GM12878 (cell line): Measurements from ENCODE around the gene RIN2. TPM values are rescaled to one million over a fixed set of nuclear protein-coding genes. Genes with fewer than 3 reads are reported as not detected.

Experiments used
- ATAC-seq: fragments of 200-7000 bp; cut with Tn5 transposase; 3 replicates; pipeline ENCODE4 v1.9.1; 2020; ENCODE audit warnings: mild to moderate bottlenecking, moderate library complexity
- BruUV-seq: library from RNA; stranded (reverse); fragments of 400-500 nt; replicated peaks from 2 replicates; lab custom pipeline; 2021; lab: Mats Ljungman, UMichigan
- CTCF ChIA-PET: fragments of 300-600 bp; sonication (Branson Sonifier 250); formaldehyde crosslinking; extraction: SDS; loops from one replicate; lab custom pipeline; 2021; ENCODE audit warnings: inconsistent platforms; lab: Yijun Ruan, JAX
- POLR2A ChIA-PET: fragments of 350-600 bp; formaldehyde crosslinking; extraction: SDS; loops from one replicate; lab custom pipeline; 2021; ENCODE audit warnings: inconsistent platforms; lab: Charles Lee
- RAD21 ChIA-PET: fragments of 300-600 bp; sonication (Branson Sonifier 250); formaldehyde crosslinking; loops from one replicate; lab custom pipeline; 2023; ENCODE audit warnings: antibody characterized with exemption; ENCODE audit not compliant: unreplicated experiment; lab: Charles Lee
- SMC1A ChIA-PET: fragments of 300-600 bp; sonication (Branson Sonifier 250); formaldehyde crosslinking; loops from one replicate; lab custom pipeline; 2023; ENCODE audit not compliant: unreplicated experiment, uncharacterized antibody; lab: Charles Lee
- DNase-seq: peaks from one replicate; pipeline ENCODE4 v3.0.0-alpha.2; 2011; ENCODE audit warnings: low read depth, low spot score
- FAIRE-seq: peaks from 3 replicates; lab custom pipeline; 2011; peaks lifted over from hg19 to GRCh38; lab: Jason Lieb, UNC
- H2AFZ ChIP-seq: 2 replicates; pipeline ENCODE4 v1.6.0; 2011; ENCODE audit warnings: low read depth, low read length, control low read depth; ENCODE audit not compliant: control insufficient read depth
- H3K27ac ChIP-seq: 2 replicates; pipeline ENCODE4 v1.5.1; 2011; ENCODE audit warnings: control low read depth; ENCODE audit not compliant: control insufficient read depth, insufficient read depth
- H3K27me3 ChIP-seq, 2 experiments: replicated peaks in 1 of 2; 2 replicates each; pipeline versions ENCODE4 v1.6.0 to v1.6.1; 2011; ENCODE audit warnings: low read length in 1 of 2; ENCODE audit not compliant: control insufficient read depth in 2 of 2, insufficient read depth in 2 of 2
- H3K36me3 ChIP-seq, 2 experiments: 2 replicates each; pipeline ENCODE4 v1.5.1; 2011; ENCODE audit warnings: low read length in 1 of 2; ENCODE audit not compliant: control insufficient read depth in 2 of 2, insufficient read depth in 2 of 2
- H3K4me1 ChIP-seq: 2 replicates; pipeline ENCODE4 v1.6.1; 2011; ENCODE audit warnings: mild to moderate bottlenecking, low read length, moderate library complexity, mixed read lengths; ENCODE audit not compliant: control insufficient read depth, insufficient read depth
- H3K4me2 ChIP-seq: 2 replicates; pipeline ENCODE4 v1.6.0; 2011; ENCODE audit warnings: control low read depth; ENCODE audit not compliant: control insufficient read depth, insufficient read depth
- H3K4me3 ChIP-seq: fragments of 200-600 bp; sonication (generic); 2 replicates; pipeline ENCODE4 v1.5.1; 2016
- H3K79me2 ChIP-seq: 2 replicates; pipeline ENCODE4 v1.6.0; 2011; ENCODE audit warnings: low read length; ENCODE audit not compliant: control insufficient read depth, insufficient read depth
- H3K9ac ChIP-seq: 2 replicates; pipeline ENCODE4 v1.8.0; 2011; ENCODE audit warnings: low read length, control low read depth, mixed read lengths; ENCODE audit not compliant: control insufficient read depth, insufficient read depth
- H3K9me3 ChIP-seq: replicated peaks from 3 replicates; pipeline ENCODE4 v1.5.1; 2011; ENCODE audit warnings: mild to moderate bottlenecking, low read length; ENCODE audit not compliant: control insufficient read depth, insufficient read depth
- H4K20me1 ChIP-seq: 2 replicates; pipeline ENCODE4 v1.6.0; 2011; ENCODE audit not compliant: control insufficient read depth, insufficient read depth
- ASH2L ChIP-seq: fragments of 300-600, 200-600 bp; sonication (generic); IDR thresholded peaks from 2 replicates; pipeline ENCODE4 v1.6.1; 2017; ENCODE audit warnings: low read depth, mild to moderate bottlenecking, borderline replicate concordance
- CBX5 ChIP-seq: sonication (generic); IDR thresholded peaks from 2 replicates; pipeline ENCODE4 v1.6.1; 2016; ENCODE audit warnings: low read depth, moderate library complexity, mild to moderate bottlenecking, inconsistent platforms
- CEBPB ChIP-seq, 2 experiments: fragments of 150-350 bp in 1 of 2; IDR thresholded peaks; 2 replicates each; pipeline ENCODE4 v1.6.1; 2012 to 2014; ENCODE audit warnings: low read depth in 2 of 2, low read length in 2 of 2, borderline replicate concordance in 1 of 2, inconsistent platforms in 1 of 2
- CHD4 ChIP-seq: fragments of 200-600 bp; sonication (generic); IDR thresholded peaks from 2 replicates; pipeline ENCODE4 v1.6.1; 2016; ENCODE audit warnings: mild to moderate bottlenecking
- DPF2 ChIP-seq: fragments of 450-650 bp; IDR thresholded peaks from 2 replicates; pipeline ENCODE4 v1.6.1; 2017; ENCODE audit warnings: mild to moderate bottlenecking
- EZH2 ChIP-seq: IDR thresholded peaks from 2 replicates; pipeline ENCODE4 v1.6.1; 2012; ENCODE audit warnings: low read depth, mild to moderate bottlenecking, control low read depth, inconsistent platforms, low read length, borderline replicate concordance; ENCODE audit not compliant: control insufficient read depth
- GABPA ChIP-seq: IDR thresholded peaks from 2 replicates; pipeline ENCODE4 v1.6.1; 2014; ENCODE audit warnings: antibody characterized with exemption, low read depth, mild to moderate bottlenecking, inconsistent platforms
- IKZF2 ChIP-seq, 2 experiments: fragments of 450-650 bp; IDR thresholded peaks; 2 replicates each; pipeline ENCODE4 v1.6.1; 2017; ENCODE audit warnings: mild to moderate bottlenecking in 2 of 2, moderate library complexity in 2 of 2
- NFIC ChIP-seq: IDR thresholded peaks from 2 replicates; pipeline ENCODE4 v1.6.1; 2012; ENCODE audit warnings: low read depth, mild to moderate bottlenecking, inconsistent platforms, low read length, moderate library complexity
- POLR2AphosphoS5 ChIP-seq: IDR thresholded peaks from 2 replicates; pipeline ENCODE4 v1.6.1; 2011; ENCODE audit warnings: mild to moderate bottlenecking, low read length, inconsistent platforms
- SMC3 ChIP-seq: IDR thresholded peaks from 2 replicates; pipeline ENCODE4 v1.6.1; 2011; ENCODE audit warnings: low read length, improper control_type of control experiment, borderline replicate concordance
- TCF7 ChIP-seq: IDR thresholded peaks from 2 replicates; pipeline ENCODE4 v1.6.1; 2014; ENCODE audit warnings: antibody characterized with exemption, borderline replicate concordance
- YBX1 ChIP-seq: fragments of 450-650 bp; IDR thresholded peaks from 2 replicates; pipeline ENCODE4 v1.6.1; 2016; ENCODE audit warnings: antibody characterized with exemption
- WGBS: methylation state at CpG from one replicate; pipeline ENCODE4 v1.1.6; 2016; ENCODE audit warnings: low lambda C conversion rate; ENCODE audit not compliant: insufficient replicate concordance, insufficient coverage; ENCODE audit errors: missing lambda C conversion rate; 5-methylcytosine and 5-hydroxymethylcytosine counted together
- in situ Hi-C: fragments of 300-500 bp; cut with MboI; formaldehyde crosslinking; loops from 9 replicates; pipeline ENCODE4 v1.14.3; 2018; ENCODE audit warnings: mixed read lengths
- intact Hi-C: fragments of 100-400 bp; cut with micrococcal nuclease; formaldehyde crosslinking; loops from one replicate; pipeline ENCODE4 v1.14.2; 2022; ENCODE audit not compliant: unreplicated experiment
- polyA plus RNA-seq, 11 experiments: library from polyadenylated mRNA; depleted of rRNA in 4 of 11; unstranded in 6 of 11; stranded (reverse) in 5 of 11; fragments of >200 nt; fragmentation: Nextera tagmentation in 4 of 11; fragmentation: Illumina TruSeq in 1 of 11; extraction: Ambion mirVana in 4 of 11; extraction: Trizol in 1 of 11; gene quantifications; 1 replicate in 1 of 11; 2 replicates in 10 of 11; pipeline versions ENCODE4 v1.2.1 to v1.2.3, GENCODE V29; 2011 to 2016; ENCODE audit warnings: inconsistent platforms in 2 of 11, missing spikeins in 2 of 11, low read depth in 1 of 11
- total RNA-seq, 4 experiments: library from RNA; depleted of rRNA in 3 of 4; stranded (reverse); fragments of >200 nt in 3 of 4; fragmentation: Illumina TruSeq in 1 of 4; extraction: Trizol in 1 of 4; gene quantifications; 2 replicates each; pipeline versions ENCODE4 v1.2.1 to v1.2.3, GENCODE V29; 2013 to 2021
- TF ChIP-seq, protein P1 (sequence below): fragments of 450-650 bp; IDR thresholded peaks from 2 replicates; pipeline ENCODE4 v1.6.1; 2018; ENCODE audit warnings: borderline replicate concordance, mild to moderate bottlenecking; ENCODE audit not compliant: partially characterized antibody
- TF ChIP-seq, protein P2 (sequence below): IDR thresholded peaks from 2 replicates; pipeline ENCODE4 v1.6.1; 2012; ENCODE audit warnings: mild to moderate bottlenecking, low read depth, low read length

The RIN2 gene
- total and polyA plus RNA-seq, 10 of the 15 experiments (the other 5 are each of a cell fraction or from before 2014, with no cell fraction given) = 0.68 to 8.5 (median 4.5) TPM

DNA sequence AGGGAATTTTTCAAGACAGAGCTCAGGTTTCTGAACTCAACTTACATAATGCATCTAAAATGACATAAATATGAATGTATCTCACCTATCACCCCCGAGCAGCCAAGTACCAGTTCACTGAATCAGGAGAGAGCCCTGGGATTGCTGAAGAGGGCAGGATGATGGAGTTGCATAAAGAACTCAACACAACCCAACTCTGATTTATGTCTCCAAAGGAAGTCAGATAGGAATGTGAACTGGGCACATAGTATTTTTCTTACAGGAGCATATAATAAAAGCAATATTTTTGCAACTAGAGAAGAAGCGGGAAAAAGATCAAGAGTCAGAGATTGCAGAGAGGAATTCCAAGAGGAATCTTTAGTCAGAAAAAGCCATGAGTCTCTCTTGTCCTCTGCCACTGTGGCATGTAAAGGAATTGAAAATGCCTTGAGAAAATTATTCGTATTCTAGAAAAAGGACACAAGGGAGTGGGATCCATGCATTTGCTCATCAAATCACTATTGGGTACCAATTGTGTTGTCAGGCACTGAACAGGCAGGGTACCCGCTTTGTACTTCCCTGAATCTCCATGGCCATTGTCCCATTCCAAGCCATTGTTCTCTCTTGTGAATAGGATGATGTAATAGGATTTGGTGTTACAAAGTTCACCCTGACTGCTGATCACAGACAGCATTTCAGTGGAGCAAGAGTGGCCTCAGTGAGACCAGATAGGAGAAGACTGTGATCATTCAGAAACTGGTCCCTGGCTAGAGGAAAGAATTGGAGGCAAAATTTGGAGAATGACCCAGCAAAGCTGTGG, 16.3 kb downstream of the RIN2 start (continued):
- TF ChIP-seq EZH2 (no peak), ASH2L (no peak)

DNA sequence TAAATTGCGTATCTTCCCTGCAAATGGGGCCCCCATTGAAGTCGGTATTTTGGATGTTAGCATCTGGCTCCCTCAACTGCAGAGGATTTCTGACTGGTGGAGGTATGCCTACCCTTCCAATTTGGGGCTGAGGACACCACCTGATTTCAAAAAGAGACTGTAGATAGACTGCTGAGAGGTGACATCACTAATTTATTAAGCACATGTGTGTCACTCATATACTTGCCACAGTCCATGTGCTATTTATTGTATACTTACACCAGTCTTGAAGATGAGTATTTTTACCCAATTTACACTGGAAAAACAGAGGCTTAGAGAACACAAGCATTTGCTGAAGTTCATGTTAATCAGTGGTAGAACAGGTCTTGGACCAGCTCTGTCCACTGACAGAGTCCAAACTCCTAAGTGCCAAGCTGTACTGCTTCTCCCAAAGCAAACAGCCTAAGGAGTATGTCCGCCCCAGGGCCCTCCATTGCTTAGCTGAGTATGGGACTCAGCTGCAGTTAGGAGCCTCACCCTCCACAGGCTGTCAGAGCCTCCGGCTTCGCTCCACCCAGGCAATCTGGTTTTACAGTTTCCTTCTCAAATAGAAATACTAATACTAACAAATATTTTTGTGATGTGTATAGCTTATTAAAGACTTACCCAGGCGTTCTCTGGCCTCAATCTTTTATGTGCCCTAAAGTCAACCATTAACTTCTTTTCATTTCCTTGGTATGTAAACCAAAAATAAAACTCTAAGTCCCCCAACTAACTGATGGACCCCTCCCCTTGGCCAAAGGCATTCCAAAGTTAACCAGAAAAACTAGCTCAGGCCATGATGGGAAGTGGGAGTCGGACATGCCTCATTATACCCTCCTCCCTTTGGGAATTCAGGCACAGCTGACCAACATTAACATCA, 17.5 kb downstream of the RIN2 start:
- TF ChIP-seq DPF2 (no peak), CHD4 (no peak), IKZF2 (IDR thresholded peaks at IDR 0.05) (no peak), YBX1 (no peak), TCF7 (no peak), SMC3 (no peak), CBX5 (no peak), POLR2AphosphoS5 (no peak), NFIC (no peak), CEBPB (IDR thresholded peaks at IDR 0.05; ENCODE audit: borderline replicate concordance in 1 of 2, low read depth in 2 of 2, low read length in 2 of 2) (no peak), GABPA (no peak)
- TF ChIP-seq, protein P1, sequence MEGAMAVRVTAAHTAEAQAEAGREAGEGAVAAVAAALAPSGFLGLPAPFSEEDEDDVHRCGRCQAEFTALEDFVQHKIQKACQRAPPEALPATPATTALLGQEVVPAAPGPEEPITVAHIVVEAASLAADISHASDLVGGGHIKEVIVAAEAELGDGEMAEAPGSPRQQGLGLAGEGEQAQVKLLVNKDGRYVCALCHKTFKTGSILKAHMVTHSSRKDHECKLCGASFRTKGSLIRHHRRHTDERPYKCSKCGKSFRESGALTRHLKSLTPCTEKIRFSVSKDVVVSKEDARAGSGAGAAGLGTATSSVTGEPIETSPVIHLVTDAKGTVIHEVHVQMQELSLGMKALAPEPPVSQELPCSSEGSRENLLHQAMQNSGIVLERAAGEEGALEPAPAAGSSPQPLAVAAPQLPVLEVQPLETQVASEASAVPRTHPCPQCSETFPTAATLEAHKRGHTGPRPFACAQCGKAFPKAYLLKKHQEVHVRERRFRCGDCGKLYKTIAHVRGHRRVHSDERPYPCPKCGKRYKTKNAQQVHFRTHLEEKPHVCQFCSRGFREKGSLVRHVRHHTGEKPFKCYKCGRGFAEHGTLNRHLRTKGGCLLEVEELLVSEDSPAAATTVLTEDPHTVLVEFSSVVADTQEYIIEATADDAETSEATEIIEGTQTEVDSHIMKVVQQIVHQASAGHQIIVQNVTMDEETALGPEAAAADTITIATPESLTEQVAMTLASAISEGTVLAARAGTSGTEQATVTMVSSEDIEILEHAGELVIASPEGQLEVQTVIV = no peak
- TF ChIP-seq, protein P2, sequence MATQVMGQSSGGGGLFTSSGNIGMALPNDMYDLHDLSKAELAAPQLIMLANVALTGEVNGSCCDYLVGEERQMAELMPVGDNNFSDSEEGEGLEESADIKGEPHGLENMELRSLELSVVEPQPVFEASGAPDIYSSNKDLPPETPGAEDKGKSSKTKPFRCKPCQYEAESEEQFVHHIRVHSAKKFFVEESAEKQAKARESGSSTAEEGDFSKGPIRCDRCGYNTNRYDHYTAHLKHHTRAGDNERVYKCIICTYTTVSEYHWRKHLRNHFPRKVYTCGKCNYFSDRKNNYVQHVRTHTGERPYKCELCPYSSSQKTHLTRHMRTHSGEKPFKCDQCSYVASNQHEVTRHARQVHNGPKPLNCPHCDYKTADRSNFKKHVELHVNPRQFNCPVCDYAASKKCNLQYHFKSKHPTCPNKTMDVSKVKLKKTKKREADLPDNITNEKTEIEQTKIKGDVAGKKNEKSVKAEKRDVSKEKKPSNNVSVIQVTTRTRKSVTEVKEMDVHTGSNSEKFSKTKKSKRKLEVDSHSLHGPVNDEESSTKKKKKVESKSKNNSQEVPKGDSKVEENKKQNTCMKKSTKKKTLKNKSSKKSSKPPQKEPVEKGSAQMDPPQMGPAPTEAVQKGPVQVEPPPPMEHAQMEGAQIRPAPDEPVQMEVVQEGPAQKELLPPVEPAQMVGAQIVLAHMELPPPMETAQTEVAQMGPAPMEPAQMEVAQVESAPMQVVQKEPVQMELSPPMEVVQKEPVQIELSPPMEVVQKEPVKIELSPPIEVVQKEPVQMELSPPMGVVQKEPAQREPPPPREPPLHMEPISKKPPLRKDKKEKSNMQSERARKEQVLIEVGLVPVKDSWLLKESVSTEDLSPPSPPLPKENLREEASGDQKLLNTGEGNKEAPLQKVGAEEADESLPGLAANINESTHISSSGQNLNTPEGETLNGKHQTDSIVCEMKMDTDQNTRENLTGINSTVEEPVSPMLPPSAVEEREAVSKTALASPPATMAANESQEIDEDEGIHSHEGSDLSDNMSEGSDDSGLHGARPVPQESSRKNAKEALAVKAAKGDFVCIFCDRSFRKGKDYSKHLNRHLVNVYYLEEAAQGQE = no peak
- POLR2A ChIA-PET = no interaction called here
- H3K36me3 ChIP-seq = no peaks in the 10 kb centered on the region
- DNase-seq = no peak
- H3K9ac ChIP-seq = no peak overlapping the region
- SMC1A ChIA-PET = interaction anchor here (1.8 kb wide), 1 partner anchor 81 kb away, joined by 8 read pairs; no protein-coding TSS in a partner anchor
- 41% methylated on average over 7 of the region's 7 CpGs for WGBS
- peaks cover 7% of the 10 kb centered on the region; the same call in 1 of the 2 replicates for H3K4me1 ChIP-seq
- no peak overlapping the region for H3K27ac ChIP-seq
- FAIRE-seq = no peak
- H4K20me1 ChIP-seq = no peaks in the 10 kb centered on the region
- ATAC-seq = no peak
- BruUV-seq = no TSS peak
- H3K79me2 ChIP-seq = no peaks in the 10 kb centered on the region
- no peaks in the 10 kb centered on the region for H3K9me3 ChIP-seq
- CTCF ChIA-PET = interaction anchor here (1.2 to 2.9 kb wide), 2 partner anchors 54 to 82 kb away, joined by 5 to 12 read pairs; no protein-coding TSS in a partner anchor
- intact Hi-C loops (no loop called here), in situ Hi-C loops (no loop called here)
- no peak overlapping the region for H3K4me3 ChIP-seq
- H2AFZ ChIP-seq = no peak overlapping the region
- RAD21 ChIA-PET = interaction anchor here (1.8 kb wide), 1 partner anchor 12 kb away, joined by 4 read pairs; no protein-coding TSS in a partner anchor
- H3K4me2 ChIP-seq = no peak overlapping the region
- peaks cover 0 to 1% of the 10 kb centered on the region in 2 experiments; a peak in 3 of 4 replicates for H3K27me3 ChIP-seq
